Natural killer cell (primary cell): ENCODE measurements around the gene METTL5. TPM values are rescaled to one million over a fixed set of nuclear protein-coding genes. Genes with fewer than 3 reads are reported as not detected.
"Not testable (repeated sequence)": the region's sequence is repeated elsewhere in the genome, so short reads cannot be mapped to it uniquely, and the experiment has no call there.

Source experiments
- ATAC-seq, 3 donors: fragments of 150-1000 bp in 2 of 3; fragments of 200-7000 bp in 1 of 3; cut with Tn5 transposase; 1 replicate in 1 of 3; 2 replicates in 2 of 3; pipeline ENCODE4 v1.10.0; 2021; ENCODE audit warnings: mild to moderate bottlenecking in 2 of 3, moderate library complexity in 2 of 3
- DNase-seq, 2 donors: peaks; one replicate each; pipeline versions ENCODE4 v3.0.0 to v3.0.0-alpha.2; 2013 to 2021; ENCODE audit warnings: mixed read lengths in 1 of 2
- H3K27ac ChIP-seq: one replicate; pipeline ENCODE4 v1.5.1; 2013; ENCODE audit warnings: mild to moderate bottlenecking, low read length
- H3K27me3 ChIP-seq: one replicate; pipeline ENCODE4 v1.6.1; 2013; ENCODE audit warnings: low read length; ENCODE audit not compliant: control insufficient read depth, insufficient read depth
- H3K36me3 ChIP-seq: one replicate; pipeline ENCODE4 v1.6.1; 2013; ENCODE audit warnings: low read length; ENCODE audit not compliant: control insufficient read depth, insufficient read depth
- H3K4me1 ChIP-seq: one replicate; pipeline ENCODE4 v1.6.1; 2013; ENCODE audit warnings: low read length; ENCODE audit not compliant: control insufficient read depth, insufficient read depth
- H3K4me3 ChIP-seq: one replicate; pipeline ENCODE4 v1.5.1; 2013; ENCODE audit warnings: low read length
- H3K9me3 ChIP-seq: one replicate; pipeline ENCODE4 v1.6.1; 2013; ENCODE audit warnings: low read length; ENCODE audit not compliant: control insufficient read depth, insufficient read depth
- H3K27ac Mint-ChIP-seq, 2 donors: one replicate each; pipeline ENCODE4 v1.8.0; 2022; ENCODE audit warnings: mild to moderate bottlenecking in 2 of 2, mixed read lengths in 2 of 2, moderate library complexity in 1 of 2
- H3K27me3 Mint-ChIP-seq, 2 donors: one replicate each; pipeline ENCODE4 v1.8.0; 2022; ENCODE audit warnings: low read depth in 2 of 2, mixed read lengths in 2 of 2
- H3K36me3 Mint-ChIP-seq: one replicate; pipeline ENCODE4 v1.8.0; 2022; ENCODE audit warnings: mixed read lengths
- H3K4me1 Mint-ChIP-seq, 2 donors: one replicate each; pipeline ENCODE4 v1.8.0; 2022; ENCODE audit warnings: mixed read lengths in 2 of 2
- H3K4me3 Mint-ChIP-seq: one replicate; pipeline ENCODE4 v1.8.0; 2022; ENCODE audit warnings: mild to moderate bottlenecking, moderate library complexity, mixed read lengths
- H3K9me3 Mint-ChIP-seq, 2 donors: one replicate each; pipeline ENCODE4 v1.8.0; 2022; ENCODE audit warnings: mixed read lengths in 2 of 2
- WGBS: methylation state at CpG from one replicate; pipeline ENCODE4 v1.1.7; 2013; ENCODE audit warnings: missing lambda C conversion rate; ENCODE audit not compliant: insufficient coverage; 5-methylcytosine and 5-hydroxymethylcytosine counted together
- intact Hi-C: fragments of 100-400 bp; cut with micrococcal nuclease; formaldehyde crosslinking; loops from one replicate; pipeline ENCODE4 v1.14.2; 2022
- total RNA-seq, 4 donors: library from RNA; stranded (reverse); fragments of 120-200 nt in 1 of 4; gene quantifications; one replicate each; pipeline versions ENCODE4 v1.2.3 to v1.2.4, GENCODE V29; 2013 to 2022
- TF ChIP-seq, protein P1 (sequence below): fragments of 200-600 bp; IDR thresholded peaks from one replicate; pipeline ENCODE4 v1.8.0; 2022; ENCODE audit warnings: antibody characterized with exemption

The METTL5 gene
- total RNA-seq, 3 donors from 2014 or later (not counting 1 experiment from before 2014, with no cell fraction given) = 14.7 to 28.2 (median 21.3) TPM

DNA sequence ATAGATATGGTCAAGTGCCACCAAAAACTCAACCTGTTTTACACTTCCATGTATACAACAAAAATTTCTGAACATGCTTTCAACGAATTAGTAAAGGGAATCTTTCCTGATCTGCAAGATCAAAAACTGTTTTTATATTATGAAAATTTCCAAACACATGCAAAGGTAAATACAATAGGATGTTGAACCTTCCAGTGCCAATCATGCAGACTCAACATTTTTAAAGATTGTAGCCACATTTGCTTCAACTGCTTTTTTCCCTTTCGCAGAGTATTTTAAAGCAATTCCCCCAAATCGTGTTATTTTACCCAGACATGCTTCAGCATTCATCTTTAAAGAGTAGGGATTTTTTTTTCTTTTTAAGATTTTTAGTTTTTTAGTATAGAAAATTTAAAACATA lies 42.9 kb upstream of the METTL5 start:
- no peaks in the 10 kb centered on the region for H3K9me3 ChIP-seq
- no peaks in the 10 kb centered on the region for H3K27me3 ChIP-seq
- TF ChIP-seq, protein P1, sequence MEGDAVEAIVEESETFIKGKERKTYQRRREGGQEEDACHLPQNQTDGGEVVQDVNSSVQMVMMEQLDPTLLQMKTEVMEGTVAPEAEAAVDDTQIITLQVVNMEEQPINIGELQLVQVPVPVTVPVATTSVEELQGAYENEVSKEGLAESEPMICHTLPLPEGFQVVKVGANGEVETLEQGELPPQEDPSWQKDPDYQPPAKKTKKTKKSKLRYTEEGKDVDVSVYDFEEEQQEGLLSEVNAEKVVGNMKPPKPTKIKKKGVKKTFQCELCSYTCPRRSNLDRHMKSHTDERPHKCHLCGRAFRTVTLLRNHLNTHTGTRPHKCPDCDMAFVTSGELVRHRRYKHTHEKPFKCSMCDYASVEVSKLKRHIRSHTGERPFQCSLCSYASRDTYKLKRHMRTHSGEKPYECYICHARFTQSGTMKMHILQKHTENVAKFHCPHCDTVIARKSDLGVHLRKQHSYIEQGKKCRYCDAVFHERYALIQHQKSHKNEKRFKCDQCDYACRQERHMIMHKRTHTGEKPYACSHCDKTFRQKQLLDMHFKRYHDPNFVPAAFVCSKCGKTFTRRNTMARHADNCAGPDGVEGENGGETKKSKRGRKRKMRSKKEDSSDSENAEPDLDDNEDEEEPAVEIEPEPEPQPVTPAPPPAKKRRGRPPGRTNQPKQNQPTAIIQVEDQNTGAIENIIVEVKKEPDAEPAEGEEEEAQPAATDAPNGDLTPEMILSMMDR = no peak
- no peaks in the 10 kb centered on the region for H3K9me3 Mint-ChIP-seq
- H3K4me1 Mint-ChIP-seq = peaks cover 28 to 32% of the 10 kb centered on the region in 2 donors
- ATAC-seq = no peak
- no peak for DNase-seq
- H3K36me3 ChIP-seq = no peaks in the 10 kb centered on the region
- intact Hi-C loops = no loop called here
- H3K4me3 Mint-ChIP-seq = no peak overlapping the region
- H3K36me3 Mint-ChIP-seq = no peaks in the 10 kb centered on the region
- 83% methylated on average over 1 of the region's 3 CpGs for WGBS
- H3K27ac ChIP-seq = no peak overlapping the region
- no peak overlapping the region for H3K27ac Mint-ChIP-seq
- no peak overlapping the region for H3K4me3 ChIP-seq
- H3K27me3 Mint-ChIP-seq = no peaks in the 10 kb centered on the region
- H3K4me1 ChIP-seq = no peaks in the 10 kb centered on the region

DNA sequence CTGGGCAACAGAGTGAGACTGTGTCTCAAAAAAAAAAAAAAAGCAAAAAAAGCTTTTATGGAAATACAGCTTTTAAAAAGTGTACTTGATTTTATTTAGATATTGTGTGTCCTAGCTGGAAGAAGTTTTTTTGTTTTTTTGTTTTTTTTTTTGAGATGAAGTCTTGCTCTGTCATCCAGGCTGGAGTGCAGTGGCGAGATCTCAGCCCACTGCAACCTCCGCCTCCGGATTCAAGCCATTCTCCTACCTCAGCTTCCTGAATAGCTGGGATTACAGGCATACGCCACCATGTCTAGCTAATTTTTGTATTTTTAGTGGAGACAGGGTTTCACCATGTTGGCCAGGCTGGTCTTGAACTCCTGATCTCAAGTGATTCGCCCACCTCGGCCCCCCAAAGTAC lies 41.5 kb upstream of the METTL5 start:
- 97% methylated on average over 6 of the region's 6 CpGs for WGBS
- H3K4me3 Mint-ChIP-seq, H3K27ac ChIP-seq, H3K27ac Mint-ChIP-seq, H3K27me3 ChIP-seq, intact Hi-C loops, H3K9me3 ChIP-seq, H3K36me3 ChIP-seq, H3K4me3 ChIP-seq, H3K27me3 Mint-ChIP-seq, DNase-seq, H3K9me3 Mint-ChIP-seq, H3K4me1 ChIP-seq, H3K36me3 Mint-ChIP-seq, ATAC-seq: not testable (repeated sequence)
- peaks cover 33 to 40% of the 10 kb centered on the region in 2 donors for H3K4me1 Mint-ChIP-seq

DNA sequence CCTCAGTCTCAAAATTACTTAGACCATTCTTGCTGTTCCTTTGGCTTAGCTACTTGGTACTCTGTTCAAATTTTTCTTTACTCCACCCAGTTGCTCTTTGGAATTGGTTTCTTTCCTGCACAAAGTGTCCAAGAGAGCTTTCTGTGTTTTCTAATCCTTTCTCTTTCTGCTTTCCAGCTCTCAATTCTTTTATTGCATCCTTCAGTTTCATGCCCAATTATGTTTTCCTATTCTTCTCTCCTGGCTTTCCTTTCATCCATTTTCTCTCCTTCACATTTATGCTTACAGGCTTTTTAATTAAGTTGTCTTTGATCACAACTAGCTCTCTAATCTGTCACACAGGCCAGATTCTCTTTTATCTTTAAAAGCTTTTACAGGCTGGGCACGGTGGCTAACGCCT lies 40.8 kb upstream of the METTL5 start:
- H3K9me3 Mint-ChIP-seq = no peaks in the 10 kb centered on the region
- Histone ChIP-seq H3K27ac (no peak overlapping the region), H3K36me3 (no peaks in the 10 kb centered on the region), H3K9me3 (no peaks in the 10 kb centered on the region), H3K4me3 (no peak overlapping the region), H3K27me3 (no peaks in the 10 kb centered on the region), H3K4me1 (no peaks in the 10 kb centered on the region)
- intact Hi-C loops = no loop called here
- 97% methylated on average over 2 of the region's 2 CpGs for WGBS
- DNase-seq (no peak), ATAC-seq (no peak)
- no peaks in the 10 kb centered on the region for H3K36me3 Mint-ChIP-seq
- peaks cover 34 to 37% of the 10 kb centered on the region in 2 donors for H3K4me1 Mint-ChIP-seq
- TF ChIP-seq, protein P1 = no peak
- H3K27me3 Mint-ChIP-seq = no peaks in the 10 kb centered on the region
- no peak overlapping the region for H3K27ac Mint-ChIP-seq
- H3K4me3 Mint-ChIP-seq = no peak overlapping the region

DNA sequence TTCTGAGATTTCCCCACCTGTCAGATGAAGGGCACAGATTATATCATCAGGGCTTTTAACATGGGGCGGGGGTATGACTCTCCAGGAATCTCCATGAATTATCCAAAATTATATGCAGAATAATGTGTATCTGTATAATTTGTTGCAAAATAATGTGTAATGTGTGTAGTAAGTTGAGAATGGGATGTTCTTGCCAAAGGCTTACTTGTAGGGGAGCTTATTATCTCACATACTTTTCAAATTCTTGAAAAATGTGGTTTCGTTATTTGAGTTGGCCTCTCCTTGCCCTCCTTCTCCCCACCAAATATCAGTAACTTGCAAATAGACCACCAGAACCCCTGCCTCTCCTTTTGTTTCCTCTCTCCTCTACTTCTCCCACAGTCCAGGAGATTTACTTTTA lies 38.1 kb upstream of the METTL5 start:
- Histone ChIP-seq H3K4me1 (no peaks in the 10 kb centered on the region), H3K36me3 (no peaks in the 10 kb centered on the region), H3K9me3 (no peaks in the 10 kb centered on the region), H3K4me3 (no peak overlapping the region), H3K27me3 (no peaks in the 10 kb centered on the region), H3K27ac (no peak overlapping the region)
- no peaks in the 10 kb centered on the region for H3K9me3 Mint-ChIP-seq
- peaks cover 32 to 38% of the 10 kb centered on the region in 2 donors for H3K4me1 Mint-ChIP-seq
- DNase-seq (no peak), ATAC-seq (no peak)
- 100% methylated on average over 1 of the region's 2 CpGs for WGBS
- no peaks in the 10 kb centered on the region for H3K27me3 Mint-ChIP-seq
- H3K27ac Mint-ChIP-seq = no peak overlapping the region
- TF ChIP-seq, protein P1 = no peak
- H3K36me3 Mint-ChIP-seq = no peaks in the 10 kb centered on the region
- no peak overlapping the region for H3K4me3 Mint-ChIP-seq
- intact Hi-C loops = no loop called here
